Loucy (cell line): ENCODE measurements around the gene CAPN2.

Experiments used
- CTCF ChIP-seq: fragments of 200-600 bp; sonication (generic); conservative IDR thresholded peaks from 2 replicates; pipeline ENCODE4 v1.5.1; 2014; ENCODE audit warnings: mild to moderate bottlenecking, antibody characterized with exemption, low read length
- EZH2phosphoT487 ChIP-seq: fragments of 200-600 bp; IDR thresholded peaks from 2 replicates; pipeline ENCODE4 v1.6.1; 2018; ENCODE audit warnings: antibody characterized with exemption, mild to moderate bottlenecking, moderate library complexity, borderline replicate concordance

GRCh38 chr1:223704921-223705878 is 7.1 kb upstream of the CAPN2 start:
- TF ChIP-seq CTCF = no peak
- no peak for TF ChIP-seq EZH2phosphoT487
